Measurements from ENCODE around the gene TBCB. TPM values are rescaled to one million over a fixed set of nuclear protein-coding genes. Genes with fewer than 3 reads are reported as not detected.

TBCB gene
- total and polyA plus RNA-seq, 9 of the 15 experiments (the other 6 are each of a cell fraction or from before 2014, with no cell fraction given), result 3.5 to 115 (median 58.9) TPM

GRCh38 chr19:36139473-36140303, 24.4 kb downstream of the TBCB start, which contains the start of gene CAPNS1 (continued):
- TF ChIP-seq, protein P1, sequence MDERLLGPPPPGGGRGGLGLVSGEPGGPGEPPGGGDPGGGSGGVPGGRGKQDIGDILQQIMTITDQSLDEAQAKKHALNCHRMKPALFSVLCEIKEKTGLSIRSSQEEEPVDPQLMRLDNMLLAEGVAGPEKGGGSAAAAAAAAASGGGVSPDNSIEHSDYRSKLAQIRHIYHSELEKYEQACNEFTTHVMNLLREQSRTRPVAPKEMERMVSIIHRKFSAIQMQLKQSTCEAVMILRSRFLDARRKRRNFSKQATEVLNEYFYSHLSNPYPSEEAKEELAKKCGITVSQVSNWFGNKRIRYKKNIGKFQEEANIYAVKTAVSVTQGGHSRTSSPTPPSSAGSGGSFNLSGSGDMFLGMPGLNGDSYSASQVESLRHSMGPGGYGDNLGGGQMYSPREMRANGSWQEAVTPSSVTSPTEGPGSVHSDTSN (CRISPR knock-in tag; IDR thresholded peaks at IDR 0.05; ENCODE audit: low read depth), result no peak
- TF ChIP-seq, protein P1 (tag; conservative IDR thresholded peaks at IDR 0.05; ENCODE audit: low read depth), result no peak
- TF ChIP-seq IRF9 (tag; IDR thresholded peaks at IDR 0.05) (no peak), MAFG (tag; conservative IDR thresholded peaks at IDR 0.05) (no peak), CTBP1 (IDR thresholded peaks at IDR 0.05; ENCODE audit: borderline replicate concordance) (peak; percentile 94), SOX6 (IDR thresholded peaks at IDR 0.05) (peak; percentile 54), POLR2AphosphoS5 (IDR thresholded peaks at IDR 0.05; ENCODE audit: control insufficient read depth, insufficient read depth, low read depth, low read length) (peak; percentile 45; the same call in 1 of the 2 replicates), RBM39 (optimal IDR thresholded peaks at IDR 0.05; ENCODE audit: low read depth, low read length) (no peak), GTF3C2 (IDR thresholded peaks at IDR 0.05; ENCODE audit: borderline replicate concordance, extremely low read depth, insufficient read length) (no peak), PHTF2 (CRISPR knock-in tag; IDR thresholded peaks at IDR 0.05) (no peak), DPF2 (IDR thresholded peaks at IDR 0.05) (peak; percentile 29; the same call in 1 of the 2 replicates), KLF13 (tag; IDR thresholded peaks at IDR 0.05; ENCODE audit: borderline replicate concordance, low read depth) (peak; percentile 59; the same call in 1 of the 2 replicates), ZNF232 (CRISPR knock-in tag; IDR thresholded peaks at IDR 0.05) (no peak), UBTF (IDR thresholded peaks at IDR 0.05; ENCODE audit: borderline replicate concordance in 1 of 2, low read depth in 2 of 2, low read length in 2 of 2) (peak in 1 of 2 experiments; percentile 80; a peak in 2 of 4 replicates)

Data from K562 (cell line).